ENCODE measurements around the gene RBM42.
A peak's percentile ranks its signal among the peaks of the same experiment; 100 is the strongest.

Gene RBM42

GRCh38 chr19:35619290-35619923 is 9.4 kb upstream of the RBM42 start:
- Histone ChIP-seq H3K79me1 (replicated peaks; ENCODE audit: low read length, poor library complexity, severe bottlenecking) (no peaks in the 10 kb centered on the region), H4K8ac (ENCODE audit: low read length) (no peak overlapping the region), H3K18ac (ENCODE audit: low read depth in 1 of 2, low read length in 2 of 2) (no peak overlapping the region), H3K23ac (ENCODE audit: low read length in 2 of 2) (no peak overlapping the region), H3K4me1 (ENCODE audit: control insufficient read depth, insufficient read depth, low read depth, low read length) (no peaks in the 10 kb centered on the region), H3K9ac (ENCODE audit: low read length) (no peak overlapping the region), H2AFZ (ENCODE audit: low read depth, low read length) (no peak overlapping the region), H2BK120ac (ENCODE audit: low read depth, low read length) (no peak overlapping the region), H3K4me3 (ENCODE audit: insufficient read depth in 1 of 2, low read depth in 1 of 2, low read length in 2 of 2) (no peak overlapping the region), H3K14ac (ENCODE audit: low read length in 2 of 2) (no peak overlapping the region), H2AK5ac (ENCODE audit: low read length, severe bottlenecking) (no peak overlapping the region), H3K4me2 (ENCODE audit: low read length, poor library complexity, severe bottlenecking) (no peak overlapping the region), H3K27me3 (ENCODE audit: control insufficient read depth in 1 of 2, insufficient read depth in 1 of 2, low read length in 2 of 2) (no peaks in the 10 kb centered on the region), H3K4ac (ENCODE audit: low read depth in 1 of 2, low read length in 2 of 2) (no peak overlapping the region), H3K36me3 (ENCODE audit: control insufficient read depth in 1 of 2, insufficient read depth in 2 of 2, low read depth in 1 of 2, low read length in 2 of 2) (peaks cover 14 to 39% of the 10 kb centered on the region in 2 experiments), H4K91ac (ENCODE audit: low read length) (no peak overlapping the region), H2BK15ac (ENCODE audit: low read depth, poor library complexity, severe bottlenecking) (no peak overlapping the region), H2BK5ac (ENCODE audit: low read depth, low read length, poor library complexity, severe bottlenecking) (no peak overlapping the region), H3K27ac (ENCODE audit: low read length, poor library complexity, severe bottlenecking) (no peak overlapping the region), H3K9me3 (ENCODE audit: control insufficient read depth, low read length) (no peaks in the 10 kb centered on the region), H2BK12ac (ENCODE audit: low read length in 2 of 2) (no peak overlapping the region)
- DNase-seq, result no peak
- WGBS, result 97% methylated on average over 7 of the region's 12 CpGs

- Histone ChIP-seq H2BK5ac (ENCODE audit: low read depth, low read length, poor library complexity, severe bottlenecking) (no peak overlapping the region), H3K4me1 (ENCODE audit: control insufficient read depth, insufficient read depth, low read depth, low read length) (no peaks in the 10 kb centered on the region), H3K14ac (ENCODE audit: low read length in 2 of 2) (no peak overlapping the region), H3K27me3 (ENCODE audit: control insufficient read depth in 1 of 2, insufficient read depth in 1 of 2, low read length in 2 of 2) (no peaks in the 10 kb centered on the region), H3K18ac (ENCODE audit: low read depth in 1 of 2, low read length in 2 of 2) (no peak overlapping the region), H3K23ac (ENCODE audit: low read length in 2 of 2) (no peak overlapping the region), H3K9ac (ENCODE audit: low read length) (no peak overlapping the region), H3K4me2 (ENCODE audit: low read length, poor library complexity, severe bottlenecking) (no peak overlapping the region), H3K4ac (ENCODE audit: low read depth in 1 of 2, low read length in 2 of 2) (no peak overlapping the region), H3K27ac (ENCODE audit: low read length, poor library complexity, severe bottlenecking) (no peak overlapping the region), H3K4me3 (ENCODE audit: insufficient read depth in 1 of 2, low read depth in 1 of 2, low read length in 2 of 2) (no peak overlapping the region), H3K9me3 (ENCODE audit: control insufficient read depth, low read length) (no peaks in the 10 kb centered on the region), H2BK120ac (ENCODE audit: low read depth, low read length) (no peak overlapping the region), H2BK12ac (ENCODE audit: low read length in 2 of 2) (no peak overlapping the region), H2AK5ac (ENCODE audit: low read length, severe bottlenecking) (no peak overlapping the region), H4K8ac (ENCODE audit: low read length) (no peak overlapping the region), H3K79me1 (replicated peaks; ENCODE audit: low read length, poor library complexity, severe bottlenecking) (no peaks in the 10 kb centered on the region), H3K36me3 (ENCODE audit: control insufficient read depth in 1 of 2, insufficient read depth in 2 of 2, low read depth in 1 of 2, low read length in 2 of 2) (peaks cover 14 to 37% of the 10 kb centered on the region in 2 experiments), H4K91ac (ENCODE audit: low read length) (peak overlapping the region; percentile 16), H2AFZ (ENCODE audit: low read depth, low read length) (no peak overlapping the region), H2BK15ac (ENCODE audit: low read depth, poor library complexity, severe bottlenecking) (no peak overlapping the region)
- 95% methylated on average over 17 of the region's 17 CpGs for WGBS
- DNase-seq, result no peak
Observed at GRCh38 chr19:35620001-35620400, 8.8 kb upstream of the RBM42 start.

- Histone ChIP-seq H2BK5ac (ENCODE audit: low read depth, low read length, poor library complexity, severe bottlenecking) (no peak overlapping the region), H3K36me3 (ENCODE audit: control insufficient read depth in 1 of 2, insufficient read depth in 2 of 2, low read depth in 1 of 2, low read length in 2 of 2) (peaks cover 7 to 30% of the 10 kb centered on the region in 2 experiments), H2BK15ac (ENCODE audit: low read depth, poor library complexity, severe bottlenecking) (no peak overlapping the region), H3K9me3 (ENCODE audit: control insufficient read depth, low read length) (no peaks in the 10 kb centered on the region), H4K8ac (ENCODE audit: low read length) (no peak overlapping the region), H2BK120ac (ENCODE audit: low read depth, low read length) (no peak overlapping the region), H2AK5ac (ENCODE audit: low read length, severe bottlenecking) (no peak overlapping the region), H3K27me3 (ENCODE audit: control insufficient read depth in 1 of 2, insufficient read depth in 1 of 2, low read length in 2 of 2) (no peaks in the 10 kb centered on the region), H3K9ac (ENCODE audit: low read length) (no peak overlapping the region), H3K18ac (ENCODE audit: low read depth in 1 of 2, low read length in 2 of 2) (no peak overlapping the region), H3K4me3 (ENCODE audit: insufficient read depth in 1 of 2, low read depth in 1 of 2, low read length in 2 of 2) (no peak overlapping the region), H2BK12ac (ENCODE audit: low read length in 2 of 2) (no peak overlapping the region), H3K4me1 (ENCODE audit: control insufficient read depth, insufficient read depth, low read depth, low read length) (no peaks in the 10 kb centered on the region), H3K4me2 (ENCODE audit: low read length, poor library complexity, severe bottlenecking) (no peak overlapping the region), H3K79me1 (replicated peaks; ENCODE audit: low read length, poor library complexity, severe bottlenecking) (no peaks in the 10 kb centered on the region), H3K27ac (ENCODE audit: low read length, poor library complexity, severe bottlenecking) (no peak overlapping the region), H3K4ac (ENCODE audit: low read depth in 1 of 2, low read length in 2 of 2) (no peak overlapping the region), H3K14ac (ENCODE audit: low read length in 2 of 2) (no peak overlapping the region), H2AFZ (ENCODE audit: low read depth, low read length) (no peak overlapping the region), H3K23ac (ENCODE audit: low read length in 2 of 2) (no peak overlapping the region), H4K91ac (ENCODE audit: low read length) (no peak overlapping the region)
- DNase-seq, result no peak
- WGBS, result 93% methylated on average over 9 of the region's 9 CpGs
Observed at GRCh38 chr19:35621708-35622107, 7.1 kb upstream of the RBM42 start.

- H3K23ac ChIP-seq (ENCODE audit: low read length in 2 of 2), result no peak overlapping the region
- H3K9ac ChIP-seq (ENCODE audit: low read length), result no peak overlapping the region
- H3K36me3 ChIP-seq (ENCODE audit: control insufficient read depth in 1 of 2, insufficient read depth in 2 of 2, low read depth in 1 of 2, low read length in 2 of 2), result peaks cover 7 to 24% of the 10 kb centered on the region in 2 experiments
- no peaks in the 10 kb centered on the region for H3K9me3 ChIP-seq (ENCODE audit: control insufficient read depth, low read length)
- H3K14ac ChIP-seq (ENCODE audit: low read length in 2 of 2), result no peak overlapping the region
- no peak overlapping the region for H2BK120ac ChIP-seq (ENCODE audit: low read depth, low read length)
- H3K18ac ChIP-seq (ENCODE audit: low read depth in 1 of 2, low read length in 2 of 2), result no peak overlapping the region
- no peak overlapping the region for H2BK5ac ChIP-seq (ENCODE audit: low read depth, low read length, poor library complexity, severe bottlenecking)
- H3K79me1 ChIP-seq (replicated peaks; ENCODE audit: low read length, poor library complexity, severe bottlenecking), result no peaks in the 10 kb centered on the region
- no peaks in the 10 kb centered on the region for H3K4me1 ChIP-seq (ENCODE audit: control insufficient read depth, insufficient read depth, low read depth, low read length)
- no peak overlapping the region for H2BK12ac ChIP-seq (ENCODE audit: low read length in 2 of 2)
- no peak overlapping the region for H3K4ac ChIP-seq (ENCODE audit: low read depth in 1 of 2, low read length in 2 of 2)
- no peak overlapping the region for H2AK5ac ChIP-seq (ENCODE audit: low read length, severe bottlenecking)
- H3K4me2 ChIP-seq (ENCODE audit: low read length, poor library complexity, severe bottlenecking), result no peak overlapping the region
- no peaks in the 10 kb centered on the region for H3K27me3 ChIP-seq (ENCODE audit: control insufficient read depth in 1 of 2, insufficient read depth in 1 of 2, low read length in 2 of 2)
- no peak for DNase-seq
- no peak overlapping the region for H3K27ac ChIP-seq (ENCODE audit: low read length, poor library complexity, severe bottlenecking)
- no peak overlapping the region for H2BK15ac ChIP-seq (ENCODE audit: low read depth, poor library complexity, severe bottlenecking)
- no peak overlapping the region for H4K8ac ChIP-seq (ENCODE audit: low read length)
- WGBS, result 93% methylated on average over 13 of the region's 13 CpGs
- H2AFZ ChIP-seq (ENCODE audit: low read depth, low read length), result no peak overlapping the region
- H3K4me3 ChIP-seq (ENCODE audit: insufficient read depth in 1 of 2, low read depth in 1 of 2, low read length in 2 of 2), result no peak overlapping the region
- no peak overlapping the region for H4K91ac ChIP-seq (ENCODE audit: low read length)
Observed at GRCh38 chr19:35622750-35623149, 6.1 kb upstream of the RBM42 start.
